OCI-LY1 (cell line): ENCODE results near the gene VTA1.

Source experiments
- H2AFZ ChIP-seq: fragments of 200-600 bp; sonication (generic), shearing (Covaris generic); 2 replicates; pipeline ENCODE4 v1.6.0; 2014; ENCODE audit warnings: antibody characterized with exemption, mild to moderate bottlenecking, low read length
- H3F3A ChIP-seq: fragments of 200-600 bp; sonication (generic), shearing (Covaris generic); 2 replicates; pipeline ENCODE4 v1.6.0; 2014; ENCODE audit warnings: mild to moderate bottlenecking, antibody characterized with exemption, low read length, moderate library complexity; ENCODE audit not compliant: insufficient read depth
- H3K27ac ChIP-seq: fragments of 200-600 bp; sonication (generic); 2 replicates; pipeline ENCODE4 v1.5.1; 2014; ENCODE audit warnings: low read length, mixed run types, mild to moderate bottlenecking, low read depth; ENCODE audit not compliant: poor library complexity, severe bottlenecking
- H3K27me3 ChIP-seq: fragments of 200-600 bp; sonication (generic); 2 replicates; pipeline ENCODE4 v1.6.0; 2014; ENCODE audit warnings: antibody characterized with exemption, mild to moderate bottlenecking, low read length, moderate library complexity; ENCODE audit not compliant: insufficient read depth
- H3K36me3 ChIP-seq: fragments of 200-600 bp; sonication (generic); 2 replicates; pipeline ENCODE4 v1.6.1; 2014; ENCODE audit warnings: mild to moderate bottlenecking, antibody characterized with exemption, low read length, moderate library complexity, mixed read lengths; ENCODE audit not compliant: insufficient read depth
- H3K4me1 ChIP-seq: fragments of 200-600 bp; sonication (generic); 2 replicates; pipeline ENCODE4 v1.5.1; 2014; ENCODE audit warnings: mild to moderate bottlenecking, low read length, moderate library complexity; ENCODE audit not compliant: insufficient read depth, severe bottlenecking
- H3K4me2 ChIP-seq: fragments of 200-600 bp; sonication (generic), shearing (Covaris generic); 2 replicates; pipeline ENCODE4 v1.6.1; 2014; ENCODE audit warnings: low read length
- H3K4me3 ChIP-seq: fragments of 200-600 bp; sonication (generic); 2 replicates; pipeline ENCODE4 v1.5.1; 2014; ENCODE audit warnings: low read length, low read depth, mild to moderate bottlenecking, mixed read lengths; ENCODE audit not compliant: poor library complexity, severe bottlenecking
- H3K79me2 ChIP-seq: fragments of 200-600 bp; shearing (Covaris generic); 2 replicates; pipeline ENCODE4 v1.6.1; 2016; ENCODE audit warnings: mixed run types, low read length, mixed read lengths; ENCODE audit not compliant: insufficient read depth
- H3K9ac ChIP-seq: fragments of 200-600 bp; sonication (generic), shearing (Covaris generic); 2 replicates; pipeline ENCODE4 v1.6.1; 2014; ENCODE audit warnings: mild to moderate bottlenecking, low read length, mixed read lengths
- H3K9me2 ChIP-seq: fragments of 200-600 bp; sonication (generic), shearing (Covaris generic); 2 replicates; pipeline ENCODE4 v1.6.1; 2014; ENCODE audit warnings: low read depth, mild to moderate bottlenecking, low read length, mixed read lengths
- H3K9me3 ChIP-seq: fragments of 200-600 bp; shearing (Covaris generic); 2 replicates; pipeline ENCODE4 v1.6.1; 2014; ENCODE audit warnings: low read length, mixed read lengths
- H4K20me1 ChIP-seq: fragments of 200-600 bp; sonication (generic), shearing (Covaris generic); 2 replicates; pipeline ENCODE4 v1.6.0; 2016; ENCODE audit warnings: mild to moderate bottlenecking, low read length; ENCODE audit not compliant: insufficient read depth
- EZH2 ChIP-seq: fragments of 200-600 bp; sonication (generic), shearing (Covaris generic); IDR thresholded peaks from 2 replicates; pipeline ENCODE4 v1.8.0; 2017; ENCODE audit warnings: borderline replicate concordance, mixed run types, mild to moderate bottlenecking, antibody characterized with exemption, low read length, moderate library complexity, mixed read lengths
- TF ChIP-seq, protein P1 (sequence below): fragments of 200-600 bp; sonication (generic), shearing (Covaris generic); IDR thresholded peaks from 2 replicates; pipeline ENCODE4 v1.5.1; 2017; ENCODE audit warnings: mild to moderate bottlenecking, antibody characterized with exemption, low read length, moderate library complexity, mixed read lengths

Gene VTA1

GRCh38 chr6:142265476-142265875, 118.4 kb downstream of the VTA1 start:
- Histone ChIP-seq H3K4me2 (no peak overlapping the region), H2AFZ (no peak overlapping the region), H3K4me1 (no peaks in the 10 kb centered on the region), H3K79me2 (no peaks in the 10 kb centered on the region), H3K27ac (no peak overlapping the region), H3K27me3 (no peaks in the 10 kb centered on the region), H3K36me3 (no peaks in the 10 kb centered on the region), H3K9me2 (no peaks in the 10 kb centered on the region), H3F3A (no peaks in the 10 kb centered on the region), H4K20me1 (no peaks in the 10 kb centered on the region), H3K9me3 (no peaks in the 10 kb centered on the region), H3K4me3 (no peak overlapping the region), H3K9ac (no peak overlapping the region)
- TF ChIP-seq, protein P1, sequence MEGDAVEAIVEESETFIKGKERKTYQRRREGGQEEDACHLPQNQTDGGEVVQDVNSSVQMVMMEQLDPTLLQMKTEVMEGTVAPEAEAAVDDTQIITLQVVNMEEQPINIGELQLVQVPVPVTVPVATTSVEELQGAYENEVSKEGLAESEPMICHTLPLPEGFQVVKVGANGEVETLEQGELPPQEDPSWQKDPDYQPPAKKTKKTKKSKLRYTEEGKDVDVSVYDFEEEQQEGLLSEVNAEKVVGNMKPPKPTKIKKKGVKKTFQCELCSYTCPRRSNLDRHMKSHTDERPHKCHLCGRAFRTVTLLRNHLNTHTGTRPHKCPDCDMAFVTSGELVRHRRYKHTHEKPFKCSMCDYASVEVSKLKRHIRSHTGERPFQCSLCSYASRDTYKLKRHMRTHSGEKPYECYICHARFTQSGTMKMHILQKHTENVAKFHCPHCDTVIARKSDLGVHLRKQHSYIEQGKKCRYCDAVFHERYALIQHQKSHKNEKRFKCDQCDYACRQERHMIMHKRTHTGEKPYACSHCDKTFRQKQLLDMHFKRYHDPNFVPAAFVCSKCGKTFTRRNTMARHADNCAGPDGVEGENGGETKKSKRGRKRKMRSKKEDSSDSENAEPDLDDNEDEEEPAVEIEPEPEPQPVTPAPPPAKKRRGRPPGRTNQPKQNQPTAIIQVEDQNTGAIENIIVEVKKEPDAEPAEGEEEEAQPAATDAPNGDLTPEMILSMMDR, result no peak
- TF ChIP-seq EZH2, result no peak

DNA sequence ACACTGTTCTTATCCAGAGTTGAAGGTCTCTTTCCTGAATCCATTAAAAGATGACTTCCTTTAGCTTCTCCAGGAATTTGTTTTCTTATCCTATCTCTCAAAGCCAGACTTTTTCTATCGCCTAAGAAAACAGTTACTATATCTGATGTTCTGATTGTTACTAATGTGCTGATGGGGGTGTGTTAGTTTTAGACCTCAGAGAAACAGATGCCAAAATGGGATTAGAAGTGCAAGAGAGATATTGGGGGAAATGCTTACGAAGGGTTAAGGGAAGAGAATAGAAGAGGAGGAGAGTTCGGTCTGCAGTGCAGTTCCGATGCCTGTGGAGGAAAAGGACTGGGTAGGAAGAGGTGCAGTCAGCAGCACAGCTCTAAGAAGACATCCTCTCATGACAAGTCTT, 119.0 kb downstream of the VTA1 start:
- Histone ChIP-seq H3K4me1 (no peaks in the 10 kb centered on the region), H3K9me3 (no peaks in the 10 kb centered on the region), H3K36me3 (no peaks in the 10 kb centered on the region), H3F3A (no peaks in the 10 kb centered on the region), H4K20me1 (no peaks in the 10 kb centered on the region), H3K79me2 (no peaks in the 10 kb centered on the region), H3K27me3 (no peaks in the 10 kb centered on the region), H3K4me3 (no peak overlapping the region), H3K27ac (no peak overlapping the region), H3K4me2 (no peak overlapping the region), H2AFZ (no peak overlapping the region), H3K9me2 (no peaks in the 10 kb centered on the region), H3K9ac (no peak overlapping the region)
- TF ChIP-seq, protein P1, result no peak
- TF ChIP-seq EZH2, result no peak

DNA sequence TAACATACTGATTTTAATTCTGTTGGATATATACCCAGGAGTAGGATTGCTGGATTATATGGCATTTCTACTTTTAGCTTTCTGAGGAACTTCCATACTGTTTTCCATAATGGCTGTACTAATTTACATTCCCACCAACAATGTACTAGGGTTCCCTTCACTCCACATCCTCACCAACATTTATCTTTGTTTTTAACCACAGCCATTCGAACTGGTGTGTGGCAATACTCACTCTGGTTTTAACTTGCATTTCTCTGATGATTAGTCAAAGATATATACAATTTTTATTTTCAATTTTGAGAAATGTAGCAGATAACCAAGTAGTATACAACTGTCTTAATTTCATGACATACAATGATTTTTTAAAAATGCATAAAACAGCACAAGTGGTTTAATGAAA, 124.4 kb downstream of the VTA1 start:
- no peaks in the 10 kb centered on the region for H3K9me3 ChIP-seq
- no peaks in the 10 kb centered on the region for H3F3A ChIP-seq
- no peaks in the 10 kb centered on the region for H3K9me2 ChIP-seq
- no peak overlapping the region for H3K4me2 ChIP-seq
- H2AFZ ChIP-seq, result no peak overlapping the region
- no peak overlapping the region for H3K9ac ChIP-seq
- no peaks in the 10 kb centered on the region for H3K27me3 ChIP-seq
- H3K36me3 ChIP-seq, result no peaks in the 10 kb centered on the region
- no peaks in the 10 kb centered on the region for H3K79me2 ChIP-seq
- H3K4me3 ChIP-seq, result no peak overlapping the region
- H3K27ac ChIP-seq, result no peak overlapping the region
- H4K20me1 ChIP-seq, result no peaks in the 10 kb centered on the region
- H3K4me1 ChIP-seq, result no peaks in the 10 kb centered on the region
- TF ChIP-seq, protein P1, result no peak
- no peak for TF ChIP-seq EZH2
